Stimulated activated CD8-positive, alpha-beta memory T cell treated with anti-CD3 and anti-CD28 coated beads, Interleukin-7, amount 100 ng/mL, for 24 hours (primary cell): ENCODE results near the gene AKAP13.

Experiments used
- DNase-seq: peaks from one replicate; pipeline ENCODE4 v3.0.0-alpha.2; 2020; ENCODE audit warnings: low read depth

The AKAP13 gene

GRCh38 chr15:85771271-85771670, 390.9 kb downstream of the AKAP13 start:
- DNase-seq, result no peak

GRCh38 chr15:85771781-85772445, 391.5 kb downstream of the AKAP13 start:
- no peak for DNase-seq

GRCh38 chr15:85772668-85773067, 392.3 kb downstream of the AKAP13 start:
- no peak for DNase-seq

GRCh38 chr15:85773249-85773648, 392.8 kb downstream of the AKAP13 start:
- DNase-seq, result no peak

GRCh38 chr15:85773970-85774369, 393.6 kb downstream of the AKAP13 start:
- DNase-seq, result no peak

- DNase-seq, result no peak
Measured at GRCh38 chr15:85777250-85778106, 397.1 kb downstream of the AKAP13 start.

- DNase-seq, result no peak
Measured at GRCh38 chr15:85778107-85778776, 397.8 kb downstream of the AKAP13 start.

GRCh38 chr15:85779249-85779648, 398.8 kb downstream of the AKAP13 start:
- no peak for DNase-seq

- DNase-seq, result no peak
Measured at GRCh38 chr15:85780225-85780985, 400.0 kb downstream of the AKAP13 start.

- DNase-seq, result no peak
Measured at GRCh38 chr15:85781099-85781498, 400.7 kb downstream of the AKAP13 start.

- no peak for DNase-seq
Measured at GRCh38 chr15:85782064-85782463, 401.7 kb downstream of the AKAP13 start.

- no peak for DNase-seq
Measured at GRCh38 chr15:85785887-85786780, 405.7 kb downstream of the AKAP13 start.

GRCh38 chr15:85786781-85787114, 406.3 kb downstream of the AKAP13 start:
- no peak for DNase-seq

- DNase-seq, result no peak
Measured at GRCh38 chr15:85788771-85789495, 408.5 kb downstream of the AKAP13 start.

- no peak for DNase-seq
Measured at GRCh38 chr15:85789496-85789875, 409.1 kb downstream of the AKAP13 start.

- DNase-seq, result no peak
Measured at GRCh38 chr15:85792102-85792731, 411.8 kb downstream of the AKAP13 start.

- DNase-seq, result no peak
Measured at GRCh38 chr15:85792912-85793590, 412.6 kb downstream of the AKAP13 start.

GRCh38 chr15:85793641-85794597, 413.5 kb downstream of the AKAP13 start:
- no peak for DNase-seq
